ENCODE data around the gene GTF2H2C_2.
A peak's percentile ranks its signal among the peaks of the same experiment; 100 is the strongest.
"Not testable (repeated sequence)": the region's sequence is repeated elsewhere in the genome, so short reads cannot be mapped to it uniquely, and the experiment has no call there.

GTF2H2C_2 gene

DNA sequence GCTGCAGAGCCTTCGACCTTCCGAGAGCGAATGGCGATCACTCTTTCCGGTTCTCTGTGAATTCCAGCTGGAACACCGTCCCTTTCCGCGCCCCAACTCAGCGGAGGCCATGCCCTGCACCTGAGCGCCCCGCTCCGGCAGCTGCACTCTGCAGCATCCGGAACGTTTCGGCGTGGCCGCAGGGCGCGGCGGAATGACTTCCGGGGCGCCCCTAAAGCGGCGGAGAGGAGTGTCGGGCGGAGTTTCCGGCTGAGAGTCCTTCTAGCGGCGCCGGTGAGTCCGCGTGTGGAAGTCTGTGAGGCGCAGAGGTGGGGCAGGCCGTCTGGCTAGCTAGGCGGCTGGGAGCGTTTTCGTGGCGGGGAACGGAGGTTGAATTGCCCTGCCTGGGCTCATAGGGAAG is at the start of gene GTF2H2C_2:
GTF2H2C_2 (plus strand) TSS at position 252 of the 400 bp plus-strand sequence.
- H3K27ac ChIP-seq; H3K9me3 ChIP-seq; H3K36me3 ChIP-seq; intact Hi-C loops (cut with DNase I); H3K4me1 ChIP-seq; DNase-seq; H3K27me3 ChIP-seq; H3K4me3 ChIP-seq (replicated peaks in 1 of 3): not testable (repeated sequence)
- WGBS, 2 donors: no CpG with 5 or more reads among the region's 39 CpGs

DNA sequence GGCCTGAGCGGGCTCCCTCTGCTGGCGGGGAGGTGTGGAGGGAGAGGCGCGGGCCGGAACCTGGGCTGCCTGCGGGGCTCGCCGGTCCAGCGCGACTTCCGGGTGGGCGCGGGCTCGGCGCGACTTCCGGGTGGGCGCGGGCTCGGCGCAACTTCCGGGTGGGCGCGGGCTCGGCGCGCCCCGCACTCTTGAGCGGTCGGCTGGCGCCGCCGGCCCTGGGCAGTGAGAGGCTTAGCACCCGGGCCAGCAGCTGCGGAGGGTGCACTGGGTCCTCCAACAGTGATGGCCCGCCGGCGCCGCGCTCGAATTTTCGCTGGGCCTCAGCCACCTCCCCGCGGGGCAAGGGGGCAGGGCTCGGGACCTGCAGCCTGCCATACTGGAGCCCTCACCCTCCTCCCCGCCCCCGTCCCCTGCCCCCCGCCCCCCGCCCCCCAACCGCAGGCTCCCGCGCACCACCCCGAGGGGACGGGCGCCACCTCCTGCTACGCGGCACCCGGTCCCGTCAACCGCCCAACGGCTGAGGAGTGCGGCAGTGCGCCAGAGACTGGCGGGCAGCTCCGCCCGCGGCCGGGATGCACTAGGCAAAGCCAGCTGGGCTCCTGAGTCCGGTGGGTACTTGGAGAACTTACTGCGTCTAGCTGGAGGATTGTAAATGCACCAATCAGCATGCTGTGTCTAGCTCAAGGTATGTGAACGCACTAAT is 14.0 kb upstream of the GTF2H2C_2 start:
- Histone ChIP-seq H3K27ac (peak overlapping the region in 1 of 3 donors; percentile 71), H3K4me3 (replicated peaks in 1 of 3) (peak overlapping the region in 1 of 3 donors; percentile 32)
- WGBS, 2 donors: no CpG with 5 or more reads among the region's 71 CpGs
- H3K4me1 ChIP-seq; H3K36me3 ChIP-seq; intact Hi-C loops (cut with DNase I); H3K27me3 ChIP-seq; H3K9me3 ChIP-seq: not testable (repeated sequence)
- TF ChIP-seq, protein P1, sequence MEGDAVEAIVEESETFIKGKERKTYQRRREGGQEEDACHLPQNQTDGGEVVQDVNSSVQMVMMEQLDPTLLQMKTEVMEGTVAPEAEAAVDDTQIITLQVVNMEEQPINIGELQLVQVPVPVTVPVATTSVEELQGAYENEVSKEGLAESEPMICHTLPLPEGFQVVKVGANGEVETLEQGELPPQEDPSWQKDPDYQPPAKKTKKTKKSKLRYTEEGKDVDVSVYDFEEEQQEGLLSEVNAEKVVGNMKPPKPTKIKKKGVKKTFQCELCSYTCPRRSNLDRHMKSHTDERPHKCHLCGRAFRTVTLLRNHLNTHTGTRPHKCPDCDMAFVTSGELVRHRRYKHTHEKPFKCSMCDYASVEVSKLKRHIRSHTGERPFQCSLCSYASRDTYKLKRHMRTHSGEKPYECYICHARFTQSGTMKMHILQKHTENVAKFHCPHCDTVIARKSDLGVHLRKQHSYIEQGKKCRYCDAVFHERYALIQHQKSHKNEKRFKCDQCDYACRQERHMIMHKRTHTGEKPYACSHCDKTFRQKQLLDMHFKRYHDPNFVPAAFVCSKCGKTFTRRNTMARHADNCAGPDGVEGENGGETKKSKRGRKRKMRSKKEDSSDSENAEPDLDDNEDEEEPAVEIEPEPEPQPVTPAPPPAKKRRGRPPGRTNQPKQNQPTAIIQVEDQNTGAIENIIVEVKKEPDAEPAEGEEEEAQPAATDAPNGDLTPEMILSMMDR (IDR thresholded peaks at IDR 0.05): peak in 2 of 6 experiments; percentile 23 to 48
- peak in 1 of 2 donors; percentile 61 for TF ChIP-seq POLR2A (IDR thresholded peaks at IDR 0.05)
- DNase-seq: peak; percentile 53 to 66

DNA sequence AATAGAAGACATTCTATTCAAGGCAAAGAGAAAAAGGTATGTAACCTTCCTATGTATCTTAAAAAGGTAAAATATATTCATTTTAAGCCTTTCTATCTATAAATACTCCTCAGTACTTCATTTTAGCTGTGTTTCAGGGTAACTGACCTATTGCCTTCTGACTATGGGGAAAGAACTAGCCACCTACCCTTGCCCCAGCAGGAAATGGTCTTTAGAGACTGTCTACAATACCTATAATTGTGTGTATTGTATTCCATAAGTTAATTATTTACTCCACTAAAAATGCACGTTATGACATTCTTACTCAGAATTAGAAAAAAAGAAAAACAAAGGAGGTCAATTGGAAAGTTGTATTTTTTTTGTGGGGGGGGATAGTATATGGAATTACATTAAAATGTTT is 6.2 kb downstream of the GTF2H2C_2 start:
- H3K27ac ChIP-seq; H3K9me3 ChIP-seq; H3K4me1 ChIP-seq; H3K36me3 ChIP-seq; DNase-seq; H3K27me3 ChIP-seq; H3K4me3 ChIP-seq (replicated peaks in 1 of 3); intact Hi-C loops (cut with DNase I): not testable (repeated sequence)
- 100% methylated on average over 1 of the region's 1 CpG; no CpG with 5 or more reads in 1 of the 2 donors for WGBS, 2 donors

DNA sequence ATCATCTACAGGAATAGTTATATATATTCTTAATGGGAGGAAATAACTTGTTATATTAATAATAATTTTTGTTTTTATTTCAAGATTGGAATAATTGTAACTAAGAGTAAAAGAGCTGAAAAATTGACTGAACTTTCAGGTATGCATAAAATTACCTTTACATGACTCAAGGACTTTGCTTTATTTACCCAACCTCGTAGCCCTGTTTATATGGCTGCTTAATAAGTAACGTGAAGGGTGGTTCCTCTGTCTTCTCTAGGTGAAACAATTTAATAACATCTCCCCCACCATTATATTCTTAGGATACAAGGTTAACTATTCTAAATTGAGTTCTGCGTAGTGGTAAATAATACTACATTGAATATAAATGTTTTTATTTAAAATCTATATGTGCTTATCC is 8.0 kb downstream of the GTF2H2C_2 start:
- H3K9me3 ChIP-seq; H3K36me3 ChIP-seq; H3K27ac ChIP-seq; intact Hi-C loops (cut with DNase I); H3K4me1 ChIP-seq; H3K4me3 ChIP-seq (replicated peaks in 1 of 3); DNase-seq; H3K27me3 ChIP-seq: not testable (repeated sequence)
- 100% methylated on average over 1 of the region's 3 CpGs; no CpG with 5 or more reads in 1 of the 2 donors for WGBS, 2 donors

DNA sequence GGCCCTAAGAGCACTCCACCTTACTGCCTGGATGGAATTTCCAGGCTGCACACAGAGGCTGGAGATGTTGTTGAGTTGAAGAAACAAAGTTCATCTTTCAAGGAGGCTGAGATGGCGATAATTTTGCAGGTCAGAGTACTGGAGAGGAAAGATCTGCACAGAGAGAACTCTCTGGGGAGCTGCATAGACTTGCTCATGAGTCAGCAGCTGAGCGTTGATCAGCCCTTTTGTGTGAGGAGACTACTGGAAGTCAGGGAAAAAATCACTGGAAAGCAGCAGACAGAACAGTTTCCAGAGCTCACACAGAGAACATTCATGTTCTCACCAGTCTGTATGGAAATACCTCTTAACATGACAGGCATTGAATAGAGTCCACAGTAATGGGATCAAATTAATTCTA is 23.4 kb downstream of the GTF2H2C_2 start:
- H3K36me3 ChIP-seq; intact Hi-C loops (cut with DNase I); H3K27me3 ChIP-seq; H3K27ac ChIP-seq; H3K4me3 ChIP-seq (replicated peaks in 1 of 3); DNase-seq; H3K4me1 ChIP-seq; H3K9me3 ChIP-seq: not testable (repeated sequence)
- WGBS, 2 donors: no CpG with 5 or more reads among the region's 2 CpGs

DNA sequence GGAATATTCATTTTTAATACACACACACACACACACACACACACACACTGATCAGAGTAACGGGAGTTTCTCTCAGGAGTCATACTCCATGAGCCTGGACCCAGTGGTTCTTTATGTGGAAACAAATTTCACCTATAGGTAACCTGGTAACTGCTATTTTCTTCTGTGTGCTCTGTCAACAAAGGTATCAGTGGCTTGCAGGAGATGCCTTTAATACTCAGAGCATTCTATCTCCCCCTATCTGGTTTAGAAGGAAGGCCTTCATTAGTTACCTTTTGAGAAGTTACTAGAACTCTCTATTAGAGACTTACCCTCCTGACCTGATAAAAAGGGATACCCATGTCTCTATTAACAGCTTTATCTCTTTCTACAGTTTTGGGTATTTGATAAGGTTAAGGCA is 34.4 kb downstream of the GTF2H2C_2 start:
- H3K27ac ChIP-seq; H3K36me3 ChIP-seq; H3K9me3 ChIP-seq; DNase-seq; intact Hi-C loops (cut with DNase I); H3K4me3 ChIP-seq (replicated peaks in 1 of 3); H3K27me3 ChIP-seq; H3K4me1 ChIP-seq: not testable (repeated sequence)
- WGBS, 2 donors: 92% methylated on average over 1 of the region's 1 CpG; no CpG with 5 or more reads in 1 of the 2 donors

DNA sequence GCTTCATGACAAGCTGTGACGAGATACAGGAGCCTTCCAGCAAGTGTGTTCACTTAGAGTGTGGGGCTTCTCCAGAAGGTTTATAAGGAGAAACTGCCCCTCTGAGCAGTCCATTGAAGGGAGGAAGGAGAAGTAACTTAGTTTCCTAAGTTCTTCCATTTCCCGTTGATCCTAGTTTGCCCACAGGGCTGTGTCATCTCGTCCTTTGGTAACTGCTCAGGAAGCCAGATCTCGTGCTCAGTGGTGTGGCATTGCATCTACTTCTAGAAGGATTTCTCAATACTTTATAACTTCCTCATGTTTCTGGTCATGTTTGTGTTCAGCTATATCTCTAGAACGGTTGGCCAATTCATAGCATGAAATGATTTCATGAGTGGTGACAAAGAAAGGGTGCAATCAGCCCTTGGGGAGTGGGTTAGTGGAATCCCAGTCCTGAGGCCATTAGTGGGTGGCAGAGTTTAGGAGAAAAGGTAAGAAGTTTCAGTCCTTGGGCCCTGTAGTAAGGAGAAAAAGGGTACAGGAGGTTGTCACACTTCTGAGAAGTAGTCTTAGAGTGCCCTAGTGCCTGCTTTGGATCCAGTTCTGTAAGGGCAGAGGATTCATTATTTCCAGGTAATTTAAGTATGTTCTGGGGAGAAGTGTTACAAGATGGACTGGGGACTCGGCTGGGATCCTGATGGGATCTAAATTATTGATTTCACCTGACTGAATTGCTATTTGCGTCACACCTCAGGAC is 36.2 kb downstream of the GTF2H2C_2 start:
- WGBS, 2 donors: no CpG with 5 or more reads among the region's 7 CpGs
- H3K4me3 ChIP-seq (replicated peaks in 1 of 3); H3K27ac ChIP-seq; H3K27me3 ChIP-seq; H3K9me3 ChIP-seq; H3K4me1 ChIP-seq; H3K36me3 ChIP-seq; intact Hi-C loops (cut with DNase I); DNase-seq: not testable (repeated sequence)

DNA sequence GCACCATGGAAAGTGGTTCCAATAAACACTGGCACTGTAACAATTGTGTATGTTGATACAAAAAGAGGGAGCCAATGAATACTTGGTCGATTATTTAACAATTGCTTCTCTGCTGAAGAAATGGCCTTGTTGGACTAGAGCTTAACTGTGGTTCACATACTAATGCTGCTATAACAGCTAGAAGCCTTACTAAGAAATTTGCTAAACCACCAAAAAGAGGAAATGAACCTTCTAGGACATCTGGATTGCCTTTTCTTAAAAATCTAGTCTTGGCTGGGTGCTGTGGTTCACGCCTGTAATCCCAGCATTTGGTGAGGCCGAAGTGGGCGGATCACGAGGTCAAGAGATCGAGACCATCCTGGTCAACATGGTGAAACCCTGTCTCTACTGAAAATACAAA is 41.9 kb downstream of the GTF2H2C_2 start:
- H3K27me3 ChIP-seq; H3K4me3 ChIP-seq (replicated peaks in 1 of 3); H3K4me1 ChIP-seq; H3K27ac ChIP-seq; H3K9me3 ChIP-seq; H3K36me3 ChIP-seq; intact Hi-C loops (cut with DNase I); DNase-seq: not testable (repeated sequence)
- WGBS, 2 donors: no CpG with 5 or more reads among the region's 6 CpGs

DNA sequence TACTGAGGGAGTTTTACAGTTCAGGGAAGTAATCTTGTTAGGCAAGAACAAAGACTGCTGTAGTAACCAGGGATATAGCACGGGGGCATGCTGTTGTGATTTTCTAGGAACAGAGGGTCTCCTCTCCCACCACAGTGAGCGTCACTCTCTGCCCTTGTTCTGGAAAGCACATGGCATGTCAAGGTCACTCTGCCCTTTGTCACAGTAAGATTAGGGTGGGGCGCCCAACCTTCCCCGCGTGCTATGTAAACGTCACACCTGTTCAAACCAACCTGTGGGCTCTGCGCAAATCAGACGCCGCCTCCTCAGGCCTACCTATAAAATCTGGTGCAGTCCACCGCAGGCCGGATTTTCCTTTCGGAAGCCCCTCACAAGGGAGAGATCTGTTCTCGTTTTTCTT is 44.0 kb downstream of the GTF2H2C_2 start:
- H3K4me3 ChIP-seq (replicated peaks in 1 of 3); H3K27me3 ChIP-seq; H3K27ac ChIP-seq; intact Hi-C loops (cut with DNase I); H3K9me3 ChIP-seq; DNase-seq; H3K4me1 ChIP-seq; H3K36me3 ChIP-seq: not testable (repeated sequence)
- 93% methylated on average over 5 of the region's 13 CpGs; no CpG with 5 or more reads in 1 of the 2 donors for WGBS, 2 donors

DNA sequence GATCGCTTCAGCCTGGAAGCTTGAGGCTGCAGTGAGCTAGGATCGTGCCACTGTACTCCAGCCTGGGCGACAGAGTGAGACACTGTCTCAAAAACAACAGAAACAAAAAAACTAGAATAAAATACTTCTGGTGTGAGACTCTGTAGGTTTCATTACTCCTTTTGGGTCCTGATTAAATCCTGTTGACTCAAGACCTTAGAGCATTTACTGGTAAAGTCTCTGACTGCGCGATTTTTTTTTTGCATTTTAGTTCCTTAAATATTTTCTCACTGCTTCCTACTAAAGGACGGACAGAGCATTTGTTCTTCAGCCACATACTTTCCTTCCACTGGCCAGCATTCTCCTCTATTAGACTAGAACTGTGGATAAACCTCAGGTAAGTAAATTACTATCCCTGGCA is 46.8 kb downstream of the GTF2H2C_2 start:
- H3K27ac ChIP-seq; H3K9me3 ChIP-seq; H3K27me3 ChIP-seq; H3K4me3 ChIP-seq (replicated peaks in 1 of 3); DNase-seq; intact Hi-C loops (cut with DNase I); H3K4me1 ChIP-seq; H3K36me3 ChIP-seq: not testable (repeated sequence)
- no CpG with 5 or more reads among the region's 6 CpGs for WGBS, 2 donors

DNA sequence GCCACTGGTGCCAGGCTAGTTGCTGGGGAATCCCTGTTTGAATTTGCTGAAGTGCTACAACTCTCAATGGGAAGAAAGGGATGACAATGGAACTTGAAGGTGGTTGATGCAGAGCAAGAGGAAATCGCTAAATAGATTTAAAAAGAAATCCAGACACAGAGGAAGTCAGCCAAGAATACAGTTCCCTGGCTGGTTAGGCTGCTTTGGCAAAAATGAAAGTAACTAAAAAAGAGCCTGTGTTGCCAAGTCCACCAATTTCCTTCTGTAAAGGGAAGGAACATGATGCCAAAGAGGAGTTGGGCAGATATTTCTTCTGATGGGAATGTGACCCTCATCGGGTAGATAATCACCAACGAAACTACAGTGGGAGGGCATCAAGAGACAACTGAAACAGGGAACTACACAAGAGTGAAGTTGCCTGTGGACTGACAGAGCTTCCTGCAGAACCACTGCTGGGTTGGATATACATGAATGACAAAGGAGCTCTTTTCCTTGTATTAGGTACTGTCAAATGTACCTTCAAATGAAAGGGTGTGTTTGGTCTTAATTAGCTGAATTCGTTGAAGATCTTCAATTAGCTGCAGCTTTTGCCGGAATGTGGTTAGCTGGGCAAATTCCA is 49.0 kb downstream of the GTF2H2C_2 start:
- H3K4me1 ChIP-seq; H3K4me3 ChIP-seq (replicated peaks in 1 of 3); intact Hi-C loops (cut with DNase I); H3K36me3 ChIP-seq; H3K27me3 ChIP-seq; H3K27ac ChIP-seq; DNase-seq; H3K9me3 ChIP-seq: not testable (repeated sequence)
- WGBS, 2 donors: no CpG with 5 or more reads among the region's 5 CpGs
